AG04449 (cell line): ENCODE measurements around the gene ZBTB38.

Experiments
- CTCF ChIA-PET: fragments of 350-600 bp; formaldehyde crosslinking; extraction: SDS; loops from one replicate; lab custom pipeline; 2021; ENCODE audit warnings: antibody characterized with exemption; lab: Yijun Ruan, JAX
- POLR2A ChIA-PET: fragments of 400-600, 350-600 bp; formaldehyde crosslinking; extraction: SDS; loops from one replicate; lab custom pipeline; 2020; ENCODE audit warnings: antibody characterized with exemption, inconsistent platforms; lab: Yijun Ruan, JAX
- DNase-seq: peaks from one replicate; pipeline ENCODE4 v3.0.0-alpha.2; 2010; ENCODE audit warnings: low read depth, low spot score
- H3K4me3 ChIP-seq: 2 replicates; pipeline ENCODE4 v1.5.1; 2011; ENCODE audit warnings: low read depth, mild to moderate bottlenecking, control low read depth, low read length
- CTCF ChIP-seq: IDR thresholded peaks from one replicate; pipeline ENCODE4 v1.5.1; 2011; ENCODE audit warnings: mild to moderate bottlenecking, moderate library complexity, low read length, control low read depth, inconsistent platforms; ENCODE audit not compliant: insufficient read depth; ENCODE audit errors: missing control alignments

ZBTB38 gene

GRCh38 chr3:141412936-141413354, 44.6 kb downstream of the ZBTB38 start:
- TF ChIP-seq CTCF, result no peak
- H3K4me3 ChIP-seq, result no peak overlapping the region; the same call in 1 of the 2 replicates
- ChIA-PET CTCF (interaction anchor here (1.1 to 2.2 kb wide), 9 partner anchors 11 to 148 kb away, joined by 3 to 8 read pairs (median 5); no protein-coding TSS in a partner anchor), POLR2A (interaction anchor here (1.1 kb wide), 1 partner anchor 46 kb away, joined by 3 read pairs; no protein-coding TSS in a partner anchor)
- no peak for DNase-seq

- no peak overlapping the region for H3K4me3 ChIP-seq
- POLR2A ChIA-PET, result no interaction called here
- no peak for DNase-seq
- no peak for TF ChIP-seq CTCF
- CTCF ChIA-PET, result interaction anchor here (1.1 to 2.2 kb wide), 8 partner anchors 10 to 148 kb away, joined by 3 to 8 read pairs (median 6); no protein-coding TSS in a partner anchor
Measured at GRCh38 chr3:141413391-141413790, 45.1 kb downstream of the ZBTB38 start.

GRCh38 chr3:141413801-141414689, 45.7 kb downstream of the ZBTB38 start:
- DNase-seq, result no peak
- CTCF ChIA-PET, result interaction anchor here (1.2 to 2.2 kb wide), 4 partner anchors 7 to 110 kb away, joined by 3 to 6 read pairs (median 5); no protein-coding TSS in a partner anchor
- TF ChIP-seq CTCF, result no peak
- H3K4me3 ChIP-seq, result no peak overlapping the region
- POLR2A ChIA-PET, result no interaction called here

- no peak overlapping the region for H3K4me3 ChIP-seq
- no peak for TF ChIP-seq CTCF
- no peak for DNase-seq
- ChIA-PET POLR2A (no interaction called here), CTCF (interaction anchor here (1.4 kb wide), 1 partner anchor 8 kb away, joined by 3 read pairs; no protein-coding TSS in a partner anchor)
Measured at GRCh38 chr3:141414800-141415462, 46.6 kb downstream of the ZBTB38 start.

- DNase-seq, result no peak
- CTCF ChIA-PET, result interaction anchor here (1.0 to 1.6 kb wide), 5 partner anchors 9 to 113 kb away, joined by 3 to 7 read pairs (median 4); no protein-coding TSS in a partner anchor
- TF ChIP-seq CTCF, result no peak
- H3K4me3 ChIP-seq, result no peak overlapping the region
- POLR2A ChIA-PET, result no interaction called here
Measured at GRCh38 chr3:141415953-141416352, 47.6 kb downstream of the ZBTB38 start.
